Common myeloid progenitor, CD34-positive (primary cell): Measurements from ENCODE around the gene PFKFB3.

ENCODE experiments used
- CTCF ChIA-PET: fragments of 350-600 bp; sonication (Branson Sonifier 250); formaldehyde crosslinking; loops from one replicate; lab custom pipeline; 2021; ENCODE audit warnings: antibody characterized with exemption; lab: Charles Lee
- POLR2A ChIA-PET: fragments of 350-600 bp; sonication (Branson Sonifier 250); formaldehyde crosslinking; loops from one replicate; lab custom pipeline; 2021; ENCODE audit warnings: antibody characterized with exemption; lab: Charles Lee
- DNase-seq, 3 donors: peaks; one replicate each; pipeline versions ENCODE4 v3.0.0 to v3.0.0-alpha.2; 2013
- H3K27ac ChIP-seq, 2 experiments: 1 replicate in 1 of 2; 2 replicates in 1 of 2; pipeline ENCODE4 v1.7.0; 2013; ENCODE audit warnings: inconsistent platforms in 2 of 2, low read length in 2 of 2, mild to moderate bottlenecking in 2 of 2, low read depth in 1 of 2, moderate library complexity in 1 of 2; ENCODE audit not compliant: severe bottlenecking in 2 of 2, insufficient read depth in 1 of 2, poor library complexity in 1 of 2
- H3K27me3 ChIP-seq, 5 experiments: replicated peaks in 2 of 5; 1 replicate in 3 of 5; 2 replicates in 2 of 5; pipeline versions ENCODE4 v1.6.1 to v1.7.0; 2013; ENCODE audit warnings: low read length in 4 of 5, mild to moderate bottlenecking in 2 of 5, moderate library complexity in 2 of 5, inconsistent platforms in 1 of 5; ENCODE audit not compliant: insufficient read depth in 5 of 5, control insufficient read depth in 4 of 5
- H3K36me3 ChIP-seq, 4 experiments: 1 replicate in 2 of 4; 2 replicates in 2 of 4; pipeline versions ENCODE4 v1.6.1 to v1.7.0; 2013; ENCODE audit warnings: low read length in 3 of 4, control low read depth in 1 of 4, mild to moderate bottlenecking in 1 of 4; ENCODE audit not compliant: control insufficient read depth in 4 of 4, insufficient read depth in 4 of 4
- H3K4me1 ChIP-seq, 4 experiments: 1 replicate in 3 of 4; 2 replicates in 1 of 4; pipeline versions ENCODE4 v1.6.1 to v1.7.1; 2013; ENCODE audit warnings: low read length in 3 of 4, mild to moderate bottlenecking in 3 of 4, control low read depth in 1 of 4, inconsistent platforms in 1 of 4, moderate library complexity in 1 of 4; ENCODE audit not compliant: control insufficient read depth in 4 of 4, insufficient read depth in 4 of 4; ENCODE audit errors: control extremely low read depth in 1 of 4
- H3K4me3 ChIP-seq, 7 experiments: 1 replicate in 4 of 7; 2 replicates in 3 of 7; pipeline versions ENCODE4 v1.5.1 to v1.7.0; 2013; ENCODE audit warnings: mild to moderate bottlenecking in 7 of 7, low read length in 6 of 7, moderate library complexity in 6 of 7, inconsistent platforms in 2 of 7, low read depth in 2 of 7, control low read depth in 1 of 7; ENCODE audit not compliant: insufficient read depth in 4 of 7, control insufficient read depth in 1 of 7; ENCODE audit errors: extremely low read depth in 1 of 7
- H3K9me3 ChIP-seq, 5 experiments: 1 replicate in 4 of 5; 2 replicates in 1 of 5; pipeline versions ENCODE4 v1.6.1 to v1.7.1; 2013; ENCODE audit warnings: low read length in 4 of 5, mild to moderate bottlenecking in 2 of 5, inconsistent platforms in 1 of 5, low read depth in 1 of 5, moderate library complexity in 1 of 5; ENCODE audit not compliant: control insufficient read depth in 4 of 5, insufficient read depth in 2 of 5; ENCODE audit errors: control extremely low read depth in 1 of 5
- WGBS: methylation state at CpG from one replicate; pipeline ENCODE4 v1.1.5; 2013; ENCODE audit not compliant: insufficient coverage; 5-methylcytosine and 5-hydroxymethylcytosine counted together

PFKFB3 gene

DNA sequence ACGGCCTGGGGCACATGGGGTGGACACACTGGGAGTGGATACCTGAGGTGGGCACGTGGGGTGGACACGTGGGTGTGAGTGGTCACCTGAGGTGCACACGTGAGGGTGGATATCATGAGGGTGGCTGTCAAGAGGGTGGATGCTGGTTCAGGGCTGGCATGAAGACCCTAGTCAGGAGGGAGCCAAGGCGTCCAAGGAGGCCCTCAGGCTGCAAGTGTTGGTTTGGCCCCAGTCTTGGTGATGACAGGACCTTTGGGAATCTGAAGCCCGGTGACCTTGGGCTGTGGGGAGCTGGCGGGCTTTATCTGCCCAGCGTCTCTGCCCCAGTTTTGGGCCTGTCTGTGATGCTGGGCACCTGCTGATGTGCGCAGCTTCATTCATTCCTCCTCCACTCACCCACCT is 24.9 kb upstream of the PFKFB3 start:
- Histone ChIP-seq H3K36me3 (peaks cover 0 to 13% (median 2%) of the 10 kb centered on the region in 4 experiments), H3K9me3 (no peaks in the 10 kb centered on the region), H3K27ac (no peak overlapping the region), H3K4me3 (no peak overlapping the region), H3K4me1 (peaks cover 0 to 35% (median 33%) of the 10 kb centered on the region in 4 experiments), H3K27me3 (no peaks in the 10 kb centered on the region)
- 98% methylated on average over 9 of the region's 9 CpGs for WGBS
- POLR2A ChIA-PET = no interaction called here
- CTCF ChIA-PET = interaction anchor here (1.5 to 1.6 kb wide), 2 partner anchors 224 to 228 kb away, joined by 4 read pairs; no protein-coding TSS in a partner anchor
- no peak for DNase-seq

DNA sequence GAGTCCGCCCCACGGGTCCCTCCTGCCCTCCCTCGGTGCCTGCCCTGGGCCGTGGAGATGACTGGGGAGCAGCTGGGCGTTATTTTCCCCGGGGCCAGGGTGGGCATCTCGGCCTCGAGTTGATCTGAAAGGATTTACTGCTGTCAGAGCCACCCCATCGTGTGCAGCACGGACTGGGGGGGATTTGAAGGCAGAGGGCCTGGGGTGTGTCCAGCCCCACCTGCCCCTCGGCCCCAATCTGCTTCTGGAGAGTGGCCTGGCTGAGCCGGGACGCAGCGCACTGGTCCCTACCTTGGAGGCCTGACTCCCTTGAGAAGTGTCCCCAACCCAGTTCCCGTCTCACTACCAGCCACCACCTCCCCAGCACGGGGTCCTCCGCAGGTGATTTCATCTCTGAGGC is 24.2 kb upstream of the PFKFB3 start:
- CTCF ChIA-PET = interaction anchor here (1.2 to 1.6 kb wide), 5 partner anchors 16 to 228 kb away, joined by 3 to 5 read pairs (median 4); partner anchors contain the start of gene PFKFB3
- POLR2A ChIA-PET = no interaction called here
- H3K4me1 ChIP-seq = peaks cover 0 to 28% (median 26%) of the 10 kb centered on the region in 4 experiments
- WGBS = 96% methylated on average over 17 of the region's 17 CpGs
- DNase-seq = no peak
- H3K27me3 ChIP-seq = no peaks in the 10 kb centered on the region
- peaks cover 0 to 11% (median 2%) of the 10 kb centered on the region in 4 experiments for H3K36me3 ChIP-seq
- no peak overlapping the region for H3K27ac ChIP-seq
- H3K9me3 ChIP-seq = no peaks in the 10 kb centered on the region
- no peak overlapping the region for H3K4me3 ChIP-seq

DNA sequence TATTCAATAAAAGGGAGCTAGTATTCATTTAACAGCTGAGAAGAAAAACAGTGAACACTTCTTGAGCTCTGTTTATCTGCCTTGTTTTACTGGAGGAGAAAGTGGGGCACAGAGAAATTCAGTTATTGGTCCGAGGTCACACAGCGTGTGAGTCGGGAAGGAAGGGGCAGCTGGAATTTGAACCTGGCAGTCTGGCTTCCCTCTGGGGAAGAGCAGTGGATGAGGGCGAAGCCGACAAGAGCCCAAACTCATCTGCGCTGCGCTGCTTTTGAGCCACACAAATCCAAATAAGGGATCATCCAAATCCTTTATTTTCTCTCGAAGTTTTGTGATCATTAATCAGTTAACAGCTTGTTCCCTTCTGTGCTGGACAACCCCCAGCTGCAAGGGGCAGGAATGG is 23.7 kb upstream of the PFKFB3 start:
- peaks cover 0 to 11% (median 2%) of the 10 kb centered on the region in 4 experiments for H3K36me3 ChIP-seq
- CTCF ChIA-PET = interaction anchor here (1.2 to 1.6 kb wide), 5 partner anchors 15 to 227 kb away, joined by 3 to 5 read pairs (median 4); partner anchors contain the start of gene PFKFB3
- H3K9me3 ChIP-seq = no peaks in the 10 kb centered on the region
- H3K4me1 ChIP-seq = peaks cover 0 to 25% (median 23%) of the 10 kb centered on the region in 4 experiments
- H3K4me3 ChIP-seq = no peak overlapping the region
- POLR2A ChIA-PET = no interaction called here
- H3K27ac ChIP-seq = no peak overlapping the region
- no peaks in the 10 kb centered on the region for H3K27me3 ChIP-seq
- whole genome bisulfite sequencing = 100% methylated on average over 8 of the region's 8 CpGs
- no peak for DNase-seq

DNA sequence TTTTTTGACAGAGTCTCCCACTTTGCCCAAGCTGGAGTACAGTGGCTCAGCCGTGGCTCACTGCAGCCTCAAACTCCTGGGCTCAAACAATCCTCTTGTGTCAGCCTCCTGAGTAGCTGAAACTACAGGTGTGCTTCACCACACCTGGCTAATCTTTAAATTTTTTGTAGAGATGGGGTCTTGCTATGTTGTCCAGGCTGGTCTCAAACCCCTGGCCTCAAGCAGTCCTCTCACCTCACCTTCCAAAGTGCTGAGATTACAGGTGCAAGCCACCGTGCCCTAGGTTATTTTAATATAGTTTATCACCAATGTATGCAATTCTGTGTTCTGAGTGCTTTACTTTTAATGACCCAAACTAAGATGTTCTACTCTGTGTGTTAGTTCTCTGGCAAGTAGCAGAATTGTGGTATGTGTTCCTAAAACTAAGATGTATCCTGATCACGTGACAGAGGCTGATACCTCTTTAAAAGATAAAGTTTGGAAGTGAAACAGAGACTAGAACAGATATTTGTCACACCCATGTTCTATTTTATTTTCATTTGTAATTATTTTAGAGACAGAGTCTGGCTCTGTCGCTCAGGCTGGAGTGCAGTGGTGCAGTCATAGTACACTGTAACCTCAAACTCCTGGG is 22.1 kb upstream of the PFKFB3 start:
- no peaks in the 10 kb centered on the region for H3K9me3 ChIP-seq
- 100% methylated on average over 2 of the region's 4 CpGs for WGBS
- H3K4me1 ChIP-seq = peaks cover 0 to 26% (median 18%) of the 10 kb centered on the region in 4 experiments
- H3K27ac ChIP-seq = no peak overlapping the region
- CTCF ChIA-PET = no interaction called here
- no peak for DNase-seq
- H3K27me3 ChIP-seq = no peaks in the 10 kb centered on the region
- H3K36me3 ChIP-seq = peaks cover 0 to 11% (median 2%) of the 10 kb centered on the region in 4 experiments
- no peak overlapping the region for H3K4me3 ChIP-seq
- POLR2A ChIA-PET = no interaction called here

DNA sequence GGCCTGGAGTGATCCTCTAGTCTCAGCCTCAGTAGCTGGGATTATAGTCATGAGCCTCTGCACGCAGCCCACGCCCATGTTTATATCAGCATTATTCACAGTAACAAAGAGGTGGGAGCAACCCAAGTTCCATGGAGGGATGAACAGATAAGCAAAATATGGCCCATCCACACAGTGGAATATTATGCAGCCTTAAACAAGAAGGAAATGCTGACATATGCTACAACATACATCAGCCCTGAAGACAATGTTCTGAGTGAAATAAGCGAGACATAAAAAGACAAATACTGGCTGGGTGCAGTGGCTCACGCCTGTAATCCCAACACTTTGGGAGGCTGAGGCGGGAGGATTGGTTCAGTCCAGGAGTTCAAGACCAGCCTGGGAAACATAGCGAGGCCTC is 21.5 kb upstream of the PFKFB3 start:
- no peak for DNase-seq
- no peaks in the 10 kb centered on the region for H3K9me3 ChIP-seq
- H3K36me3 ChIP-seq = peaks cover 0 to 11% (median 3%) of the 10 kb centered on the region in 4 experiments
- H3K27ac ChIP-seq = no peak overlapping the region
- H3K27me3 ChIP-seq = no peaks in the 10 kb centered on the region
- CTCF ChIA-PET = interaction anchor here (1.5 kb wide), 1 partner anchor 14 kb away, joined by 6 read pairs; no protein-coding TSS in a partner anchor
- POLR2A ChIA-PET = no interaction called here
- 95% methylated on average over 5 of the region's 6 CpGs for WGBS
- H3K4me3 ChIP-seq = no peak overlapping the region
- peaks cover 0 to 24% (median 16%) of the 10 kb centered on the region in 4 experiments for H3K4me1 ChIP-seq

DNA sequence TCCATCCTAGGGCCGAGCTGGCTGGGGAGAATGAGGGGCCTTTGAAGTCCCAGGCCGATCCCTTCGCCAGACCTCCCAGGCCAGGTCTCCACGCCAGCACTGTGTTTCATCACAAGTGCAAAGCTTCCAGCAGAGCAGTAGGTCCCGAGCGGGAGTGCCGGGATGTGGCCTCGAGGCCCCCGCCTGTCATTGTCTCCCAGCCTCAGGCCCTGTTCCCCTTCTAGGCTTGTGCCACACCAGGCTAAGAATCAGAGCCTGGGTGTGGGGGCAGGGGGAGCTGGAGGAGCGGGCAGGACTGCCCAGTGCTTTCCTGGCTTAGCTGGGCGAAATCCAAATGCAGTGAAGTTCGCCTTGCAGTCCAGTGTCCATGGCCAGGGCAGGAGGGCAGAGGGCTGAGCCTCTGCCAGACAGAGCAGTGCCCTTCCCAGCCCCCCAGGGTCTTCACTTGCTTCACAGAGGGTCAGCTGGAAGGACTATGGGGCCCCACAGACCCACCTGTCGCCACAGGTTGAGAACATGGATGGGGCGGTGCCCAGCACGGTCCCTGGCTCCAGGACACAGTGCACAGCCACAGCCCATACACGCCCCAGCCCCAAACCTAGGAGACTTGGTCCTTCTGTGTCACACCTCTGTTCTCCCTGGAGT is 20.2 kb upstream of the PFKFB3 start:
- peaks cover 0 to 11% (median 4%) of the 10 kb centered on the region in 4 experiments for H3K36me3 ChIP-seq
- ChIA-PET CTCF (interaction anchor here (0.7 to 2.9 kb wide), 5 partner anchors 10 to 219 kb away, joined by 3 to 10 read pairs (median 3); no protein-coding TSS in a partner anchor), POLR2A (no interaction called here)
- no peak for DNase-seq
- peaks cover 0 to 13% (median 5%) of the 10 kb centered on the region in 4 experiments for H3K4me1 ChIP-seq
- no peak overlapping the region for H3K27ac ChIP-seq
- H3K4me3 ChIP-seq = no peak overlapping the region
- 92% methylated on average over 16 of the region's 16 CpGs for WGBS
- H3K27me3 ChIP-seq = no peaks in the 10 kb centered on the region
- H3K9me3 ChIP-seq = no peaks in the 10 kb centered on the region
